ENCODE results near the gene ADAM11. TPM values are rescaled to one million over a fixed set of nuclear protein-coding genes. Genes with fewer than 3 reads are reported as not detected.

The ADAM11 gene
- total RNA-seq, 1 donor from 2014 or later: 6.0 TPM

DNA sequence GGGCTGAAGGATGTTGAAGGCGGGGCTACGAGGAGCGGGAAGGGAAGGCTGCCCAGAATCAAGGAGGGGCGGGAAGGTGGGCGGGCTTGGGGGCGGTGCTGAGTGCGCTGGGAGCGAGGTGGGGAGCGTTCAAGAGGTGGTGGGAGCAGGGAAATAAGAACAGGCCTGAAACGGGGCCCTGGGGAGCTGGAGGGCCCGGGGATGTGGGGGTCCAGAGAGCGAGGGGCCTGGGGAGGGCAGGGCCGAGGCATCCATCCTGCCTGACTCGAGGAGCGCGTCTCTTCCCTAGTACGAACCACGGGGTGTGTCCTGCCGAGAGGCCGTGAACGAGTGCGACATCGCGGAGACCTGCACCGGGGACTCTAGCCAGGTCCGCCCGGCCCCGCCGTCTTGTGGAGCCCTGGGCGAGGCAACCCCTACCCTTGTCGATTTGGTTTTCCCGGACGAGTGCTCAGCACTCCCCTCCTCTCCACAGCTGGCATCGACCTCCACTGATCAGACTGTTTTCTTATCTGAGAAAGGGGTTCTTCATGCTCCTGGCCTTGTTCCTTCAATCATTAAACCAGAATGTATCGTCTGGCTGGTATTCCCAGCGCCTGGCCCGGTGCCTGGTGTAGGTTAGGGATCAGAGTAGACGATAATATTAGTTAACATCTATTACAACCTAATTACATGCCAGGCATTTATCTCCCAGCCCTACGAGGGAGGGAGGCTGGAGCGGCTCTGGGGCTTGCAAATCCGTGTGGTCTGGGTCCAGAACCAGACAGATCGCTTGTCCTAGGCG, 17.2 kb downstream of the ADAM11 start:
- TF ChIP-seq, protein P1, sequence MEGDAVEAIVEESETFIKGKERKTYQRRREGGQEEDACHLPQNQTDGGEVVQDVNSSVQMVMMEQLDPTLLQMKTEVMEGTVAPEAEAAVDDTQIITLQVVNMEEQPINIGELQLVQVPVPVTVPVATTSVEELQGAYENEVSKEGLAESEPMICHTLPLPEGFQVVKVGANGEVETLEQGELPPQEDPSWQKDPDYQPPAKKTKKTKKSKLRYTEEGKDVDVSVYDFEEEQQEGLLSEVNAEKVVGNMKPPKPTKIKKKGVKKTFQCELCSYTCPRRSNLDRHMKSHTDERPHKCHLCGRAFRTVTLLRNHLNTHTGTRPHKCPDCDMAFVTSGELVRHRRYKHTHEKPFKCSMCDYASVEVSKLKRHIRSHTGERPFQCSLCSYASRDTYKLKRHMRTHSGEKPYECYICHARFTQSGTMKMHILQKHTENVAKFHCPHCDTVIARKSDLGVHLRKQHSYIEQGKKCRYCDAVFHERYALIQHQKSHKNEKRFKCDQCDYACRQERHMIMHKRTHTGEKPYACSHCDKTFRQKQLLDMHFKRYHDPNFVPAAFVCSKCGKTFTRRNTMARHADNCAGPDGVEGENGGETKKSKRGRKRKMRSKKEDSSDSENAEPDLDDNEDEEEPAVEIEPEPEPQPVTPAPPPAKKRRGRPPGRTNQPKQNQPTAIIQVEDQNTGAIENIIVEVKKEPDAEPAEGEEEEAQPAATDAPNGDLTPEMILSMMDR (conservative IDR thresholded peaks at IDR 0.05): no peak
- Mint-ChIP-seq H3K4me3 (peak overlapping the region; percentile 92), H3K4me1 (peaks cover 10% of the 10 kb centered on the region), H3K27me3 (ENCODE audit: low read depth) (peaks cover 9% of the 10 kb centered on the region), H3K36me3 (ENCODE audit: low read depth) (no peaks in the 10 kb centered on the region), H3K27ac (ENCODE audit: unreplicated experiment) (no peak overlapping the region), H3K9me3 (no peaks in the 10 kb centered on the region)
- DNase-seq (ENCODE audit: low read depth, low spot score): peak; percentile 98

DNA sequence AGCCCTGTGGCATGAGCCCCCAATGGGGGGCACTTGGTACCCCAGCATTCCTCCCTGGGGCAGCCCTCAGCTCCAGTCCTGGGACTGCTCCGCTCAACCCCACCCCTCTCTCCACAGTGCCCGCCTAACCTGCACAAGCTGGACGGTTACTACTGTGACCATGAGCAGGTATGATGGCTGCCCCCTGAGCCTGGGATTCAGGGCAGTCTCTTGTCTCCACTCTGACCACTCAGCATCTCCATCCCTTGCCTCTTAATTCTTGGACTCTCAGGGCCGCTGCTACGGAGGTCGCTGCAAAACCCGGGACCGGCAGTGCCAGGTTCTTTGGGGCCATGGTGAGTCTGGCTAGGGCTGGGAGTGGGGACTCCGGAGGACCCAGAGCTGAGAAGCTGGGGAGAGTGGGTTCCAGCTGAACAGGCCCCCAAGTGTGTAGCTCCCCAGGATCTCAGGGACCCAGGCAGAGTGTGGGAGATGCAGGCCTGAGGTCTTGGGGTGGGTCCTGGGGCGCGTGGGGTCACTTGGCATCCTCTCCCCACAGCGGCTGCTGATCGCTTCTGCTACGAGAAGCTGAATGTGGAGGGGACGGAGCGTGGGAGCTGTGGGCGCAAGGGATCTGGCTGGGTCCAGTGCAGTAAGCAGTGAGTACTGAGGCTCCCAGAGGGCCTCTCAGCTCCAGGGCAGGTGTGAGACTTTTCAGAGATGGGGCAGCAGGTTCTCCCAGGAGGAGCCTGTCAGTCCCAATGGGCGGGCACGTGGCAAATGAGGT, 18.0 kb downstream of the ADAM11 start:
- TF ChIP-seq, protein P1 (conservative IDR thresholded peaks at IDR 0.05): no peak
- no peaks in the 10 kb centered on the region for H3K9me3 Mint-ChIP-seq
- DNase-seq (ENCODE audit: low read depth, low spot score): no peak
- H3K27me3 Mint-ChIP-seq (ENCODE audit: low read depth): peaks cover 9% of the 10 kb centered on the region
- H3K4me3 Mint-ChIP-seq: peak overlapping the region; percentile 92
- peaks cover 11% of the 10 kb centered on the region for H3K4me1 Mint-ChIP-seq
- no peak overlapping the region for H3K27ac Mint-ChIP-seq (ENCODE audit: unreplicated experiment)
- H3K36me3 Mint-ChIP-seq (ENCODE audit: low read depth): no peaks in the 10 kb centered on the region

DNA sequence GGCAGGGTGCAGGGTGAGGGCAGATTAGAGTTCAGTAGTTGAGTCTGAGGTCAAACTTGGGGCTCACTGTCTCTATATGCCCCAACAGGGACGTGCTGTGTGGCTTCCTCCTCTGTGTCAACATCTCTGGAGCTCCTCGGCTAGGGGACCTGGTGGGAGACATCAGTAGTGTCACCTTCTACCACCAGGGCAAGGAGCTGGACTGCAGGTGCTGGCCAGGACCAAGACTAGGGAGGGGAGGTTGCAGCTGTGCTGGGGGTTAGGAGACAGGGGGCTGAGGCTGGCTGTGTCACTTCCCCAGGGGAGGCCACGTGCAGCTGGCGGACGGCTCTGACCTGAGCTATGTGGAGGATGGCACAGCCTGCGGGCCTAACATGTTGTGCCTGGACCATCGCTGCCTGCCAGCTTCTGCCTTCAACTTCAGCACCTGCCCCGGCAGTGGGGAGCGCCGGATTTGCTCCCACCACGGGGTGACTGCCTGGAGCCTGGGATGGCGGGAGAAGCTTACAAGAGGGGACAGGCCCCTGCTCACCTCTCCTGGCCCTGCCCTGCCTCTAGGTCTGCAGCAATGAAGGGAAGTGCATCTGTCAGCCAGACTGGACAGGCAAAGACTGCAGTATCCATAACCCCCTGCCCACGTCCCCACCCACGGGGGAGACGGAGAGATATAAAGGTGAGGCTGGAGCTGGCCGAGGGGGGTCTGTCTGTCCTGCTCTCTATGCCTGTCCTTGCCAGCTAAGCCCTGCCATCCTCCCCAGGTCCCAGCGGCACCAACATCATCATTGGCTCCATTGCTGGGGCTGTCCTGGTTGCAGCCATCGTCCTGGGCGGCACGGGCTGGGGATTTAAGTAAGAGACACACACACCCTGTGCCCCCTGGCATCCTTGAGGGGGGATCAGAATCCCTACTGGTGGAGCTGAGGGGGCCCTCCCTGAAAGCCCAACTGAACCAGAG, 18.9 kb downstream of the ADAM11 start:
- no peak overlapping the region for H3K27ac Mint-ChIP-seq (ENCODE audit: unreplicated experiment)
- no peaks in the 10 kb centered on the region for H3K9me3 Mint-ChIP-seq
- H3K27me3 Mint-ChIP-seq (ENCODE audit: low read depth): peaks cover 9% of the 10 kb centered on the region
- peak overlapping the region; percentile 27 for H3K4me3 Mint-ChIP-seq
- peaks cover 20% of the 10 kb centered on the region for H3K4me1 Mint-ChIP-seq
- DNase-seq (ENCODE audit: low read depth, low spot score): no peak
- no peaks in the 10 kb centered on the region for H3K36me3 Mint-ChIP-seq (ENCODE audit: low read depth)
- TF ChIP-seq, protein P1 (conservative IDR thresholded peaks at IDR 0.05): no peak

DNA sequence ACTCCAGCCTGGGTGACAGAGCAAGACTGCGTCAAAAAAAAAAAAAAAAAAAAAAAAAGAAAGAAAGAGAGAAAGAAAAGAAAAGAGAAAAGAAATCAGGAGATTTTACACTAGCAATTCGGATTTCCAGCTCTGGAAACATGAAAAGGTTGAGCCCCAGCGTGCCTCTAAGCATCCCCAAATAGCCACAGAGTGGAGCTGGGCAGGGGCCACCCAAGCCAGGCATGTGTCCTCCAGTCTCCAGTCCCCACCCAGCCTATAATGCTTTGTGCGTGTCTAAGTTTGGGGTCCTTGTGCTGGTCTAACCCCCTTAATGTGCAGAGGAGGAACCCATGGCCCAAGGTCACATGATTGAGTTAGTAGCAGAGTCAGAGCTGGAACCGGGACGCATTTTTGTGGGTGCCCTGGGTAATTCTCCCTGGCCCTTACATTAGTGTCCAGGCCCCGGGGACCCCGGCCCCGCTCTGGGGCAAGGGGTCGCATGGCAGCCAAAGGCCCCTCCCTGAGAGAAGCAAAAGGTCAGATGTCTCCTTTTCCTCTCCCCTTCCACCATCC, 19.9 kb downstream of the ADAM11 start:
- Mint-ChIP-seq H3K27me3 (ENCODE audit: low read depth) (peaks cover 9% of the 10 kb centered on the region), H3K4me1 (peaks cover 22% of the 10 kb centered on the region), H3K27ac (ENCODE audit: unreplicated experiment) (no peak overlapping the region), H3K4me3 (peak overlapping the region; percentile 73), H3K36me3 (ENCODE audit: low read depth) (no peaks in the 10 kb centered on the region), H3K9me3 (no peaks in the 10 kb centered on the region)
- no peak for DNase-seq (ENCODE audit: low read depth, low spot score)
- TF ChIP-seq, protein P1 (conservative IDR thresholded peaks at IDR 0.05): no peak

All from neural crest cell (in vitro differentiated cells).